Neural cell (in vitro differentiated cells): ENCODE measurements around the gene MEAF6. TPM values are rescaled to one million over a fixed set of nuclear protein-coding genes. Genes with fewer than 3 reads are reported as not detected.

Source experiments
- H2AFZ ChIP-seq: fragments of 200-600, 300-800 bp; sonication (generic), shearing (Covaris generic); 2 replicates; pipeline ENCODE4 v1.6.0; 2014; ENCODE audit warnings: low read depth, mild to moderate bottlenecking, antibody characterized with exemption, low read length, moderate library complexity
- H3F3A ChIP-seq: fragments of 200-600 bp; shearing (Covaris generic); 2 replicates; pipeline ENCODE4 v1.6.1; 2016; ENCODE audit warnings: mild to moderate bottlenecking, moderate library complexity, mixed read lengths, antibody characterized with exemption, low read length; ENCODE audit not compliant: insufficient read depth, poor library complexity, severe bottlenecking
- H3K27ac ChIP-seq: fragments of 200-600, 300-800 bp; sonication (generic), shearing (Covaris generic); 2 replicates; pipeline ENCODE4 v1.5.1; 2014; ENCODE audit warnings: mild to moderate bottlenecking, low read length, moderate library complexity
- H3K27me3 ChIP-seq: fragments of 300-800, 200-600 bp; sonication (generic), shearing (Covaris generic); 2 replicates; pipeline ENCODE4 v1.6.0; 2014; ENCODE audit warnings: mild to moderate bottlenecking, low read depth, low read length, moderate library complexity; ENCODE audit not compliant: insufficient read depth
- H3K36me3 ChIP-seq: fragments of 300-800, 200-600 bp; sonication (generic), shearing (Covaris generic); 2 replicates; pipeline ENCODE4 v1.5.1; 2014; ENCODE audit warnings: mild to moderate bottlenecking, antibody characterized with exemption, low read length, moderate library complexity; ENCODE audit not compliant: insufficient read depth
- H3K4me2 ChIP-seq: fragments of 300-800, 200-600 bp; sonication (generic), shearing (Covaris generic); 2 replicates; pipeline ENCODE4 v1.6.0; 2014; ENCODE audit warnings: mild to moderate bottlenecking, low read length
- H3K4me3 ChIP-seq: fragments of 300-800, 200-600 bp; sonication (generic), shearing (Covaris generic); 2 replicates; pipeline ENCODE4 v1.5.1; 2014; ENCODE audit warnings: mild to moderate bottlenecking, low read length, moderate library complexity
- H3K79me2 ChIP-seq: fragments of 200-600 bp; shearing (Covaris generic); replicated peaks from 2 replicates; pipeline ENCODE4 v1.6.0; 2014; ENCODE audit warnings: mild to moderate bottlenecking, low read length, moderate library complexity; ENCODE audit not compliant: insufficient read depth
- H3K9ac ChIP-seq: fragments of 300-800, 200-600 bp; sonication (generic), shearing (Covaris generic); 2 replicates; pipeline ENCODE4 v1.6.1; 2016; ENCODE audit warnings: mild to moderate bottlenecking, low read length, mixed read lengths
- H3K9me2 ChIP-seq: fragments of 200-600 bp; shearing (Covaris generic); 2 replicates; pipeline ENCODE4 v1.6.1; 2016; ENCODE audit warnings: mild to moderate bottlenecking, low read length, mixed read lengths; ENCODE audit not compliant: insufficient read depth
- H3K9me3 ChIP-seq: fragments of 200-600, 300-800 bp; sonication (generic), shearing (Covaris generic); 2 replicates; pipeline ENCODE4 v1.6.1; 2016; ENCODE audit warnings: mild to moderate bottlenecking, mixed run types, low read length, moderate library complexity, mixed read lengths
- H4K20me1 ChIP-seq: fragments of 200-600 bp; shearing (Covaris generic); 2 replicates; pipeline ENCODE4 v1.6.1; 2016; ENCODE audit warnings: mild to moderate bottlenecking, mixed run types; ENCODE audit not compliant: insufficient read depth
- CTCF ChIP-seq: fragments of 450-650 bp; IDR thresholded peaks from 2 replicates; pipeline ENCODE4 v1.5.1; 2014; ENCODE audit warnings: antibody characterized with exemption, mild to moderate bottlenecking, moderate library complexity; ENCODE audit not compliant: poor library complexity, severe bottlenecking
- EP300 ChIP-seq: fragments of 450-650 bp; conservative IDR thresholded peaks from 2 replicates; pipeline ENCODE4 v1.6.1; 2014; ENCODE audit warnings: antibody characterized with exemption, mild to moderate bottlenecking, moderate library complexity; ENCODE audit not compliant: poor library complexity, severe bottlenecking
- EZH2 ChIP-seq: fragments of 200-600, 300-800 bp; shearing (Covaris generic), sonication (generic); IDR thresholded peaks from 2 replicates; pipeline ENCODE4 v1.6.1; 2014; ENCODE audit warnings: antibody characterized with exemption, low read length, borderline replicate concordance, mild to moderate bottlenecking; ENCODE audit not compliant: insufficient read depth, poor library complexity, severe bottlenecking
- MXI1 ChIP-seq: fragments of 450-650 bp; conservative IDR thresholded peaks from 2 replicates; pipeline ENCODE4 v1.6.1; 2014; ENCODE audit warnings: antibody characterized with exemption, mild to moderate bottlenecking; ENCODE audit not compliant: poor library complexity, severe bottlenecking
- POLR2AphosphoS5 ChIP-seq: IDR thresholded peaks from 2 replicates; pipeline ENCODE4 v1.6.1; 2012
- RAD21 ChIP-seq: fragments of 450-650 bp; conservative IDR thresholded peaks from 2 replicates; pipeline ENCODE4 v1.6.1; 2014; ENCODE audit warnings: antibody characterized with exemption, mild to moderate bottlenecking, moderate library complexity
- REST ChIP-seq: IDR thresholded peaks from 2 replicates; pipeline ENCODE4 v1.6.1; 2012; ENCODE audit warnings: borderline replicate concordance
- SMC3 ChIP-seq: fragments of 450-650 bp; conservative IDR thresholded peaks from 2 replicates; pipeline ENCODE4 v1.6.1; 2014; ENCODE audit warnings: antibody characterized with exemption, mild to moderate bottlenecking, moderate library complexity; ENCODE audit not compliant: poor library complexity
- TAF1 ChIP-seq: IDR thresholded peaks from 2 replicates; pipeline ENCODE4 v1.6.1; 2012; ENCODE audit warnings: low read depth
- polyA plus RNA-seq: library from polyadenylated mRNA; depleted of rRNA; stranded (reverse); fragments of >200 nt; gene quantifications from 2 replicates; pipeline ENCODE4 v1.2.3, GENCODE V29; 2014

MEAF6 gene
- polyA plus RNA-seq, 1 donor from 2014 or later = 351 TPM

GRCh38 chr1:37471345-37472231, 43.0 kb downstream of the MEAF6 start:
- H3K27ac ChIP-seq = no peak overlapping the region
- no peak overlapping the region for H2AFZ ChIP-seq
- H3K9me2 ChIP-seq = no peaks in the 10 kb centered on the region

More at GRCh38 chr1:37471345-37472231, 43.0 kb downstream of the MEAF6 start:
- Histone ChIP-seq H3K27me3 (peaks cover 6% of the 10 kb centered on the region), H3K4me3 (peak overlapping the region; percentile 25), H3K36me3 (no peaks in the 10 kb centered on the region), H3F3A (no peaks in the 10 kb centered on the region), H3K9ac (no peak overlapping the region), H3K79me2 (no peaks in the 10 kb centered on the region), H4K20me1 (no peaks in the 10 kb centered on the region), H3K4me2 (peak overlapping the region; percentile 7), H3K9me3 (no peaks in the 10 kb centered on the region)
- TF ChIP-seq CTCF (no peak), MXI1 (no peak), TAF1 (no peak), RAD21 (no peak), POLR2AphosphoS5 (no peak), REST (no peak), SMC3 (no peak), EP300 (no peak), EZH2 (no peak)
